GM19372 (cell line): ENCODE results near the gene TRPC5OS.

Source experiments
- ATAC-seq: cut with Tn5 transposase; IDR thresholded peaks from one replicate; pipeline ENCODE4 v1.9.1; 2021; ENCODE audit warnings: mild to moderate bottlenecking, low read depth, moderate library complexity; ENCODE audit not compliant: unreplicated experiment

TRPC5OS gene

GRCh38 chrX:111888600-111888999 is 12.6 kb downstream of the TRPC5OS start:
- ATAC-seq = no peak

GRCh38 chrX:111892375-111892774 is 16.4 kb downstream of the TRPC5OS start:
- no peak for ATAC-seq

- ATAC-seq = no peak
Observed at GRCh38 chrX:111896148-111896547, 20.2 kb downstream of the TRPC5OS start.

GRCh38 chrX:111914398-111915090 is 38.6 kb downstream of the TRPC5OS start:
- no peak for ATAC-seq

GRCh38 chrX:111917591-111917990 is 41.6 kb downstream of the TRPC5OS start:
- ATAC-seq = no peak

GRCh38 chrX:111928456-111928855 is 52.5 kb downstream of the TRPC5OS start:
- ATAC-seq = no peak
